Measurements from ENCODE around the gene MTHFS. TPM values are rescaled to one million over a fixed set of nuclear protein-coding genes. Genes with fewer than 3 reads are reported as not detected.

Gene MTHFS
- total RNA-seq, 4 donors from 2014 or later, result 6.9 to 16.9 (median 16.3) TPM

GRCh38 chr15:79846539-79846938 is 50.3 kb downstream of the MTHFS start:
- no peak overlapping the region for H3K27ac ChIP-seq
- no peaks in the 10 kb centered on the region for H3K4me1 ChIP-seq
- DNase-seq (ENCODE audit: low spot score in 2 of 2), result no peak
- no peaks in the 10 kb centered on the region for H3K9me3 ChIP-seq
- TF ChIP-seq EP300 (IDR thresholded peaks at IDR 0.05), result no peak
- no peak for TF ChIP-seq CTCF (IDR thresholded peaks at IDR 0.05)
- TF ChIP-seq POLR2A (IDR thresholded peaks at IDR 0.05), result no peak
- H3K36me3 ChIP-seq, result peaks cover 0 to 35% (median 0%) of the 10 kb centered on the region in 3 donors
- H3K27me3 ChIP-seq, result no peaks in the 10 kb centered on the region
- 89 to 93% methylated on average over 2 of the region's 2 CpGs for WGBS, 2 donors
- H3K4me3 ChIP-seq, result no peak overlapping the region

GRCh38 chr15:79844221-79844620 is 52.6 kb downstream of the MTHFS start:
- Histone ChIP-seq H3K4me3 (no peak overlapping the region), H3K9me3 (no peaks in the 10 kb centered on the region), H3K27me3 (no peaks in the 10 kb centered on the region), H3K36me3 (peaks cover 0 to 37% (median 0%) of the 10 kb centered on the region in 3 donors), H3K4me1 (no peaks in the 10 kb centered on the region), H3K27ac (no peak overlapping the region)
- 74 to 82% methylated on average over 3 of the region's 3 CpGs for WGBS, 2 donors
- no peak for DNase-seq (ENCODE audit: low spot score in 2 of 2)
- TF ChIP-seq CTCF (IDR thresholded peaks at IDR 0.05) (no peak), EP300 (IDR thresholded peaks at IDR 0.05) (no peak), POLR2A (IDR thresholded peaks at IDR 0.05) (no peak)

- Histone ChIP-seq H3K4me1 (no peaks in the 10 kb centered on the region), H3K27me3 (no peaks in the 10 kb centered on the region), H3K36me3 (peaks cover 0 to 24% (median 0%) of the 10 kb centered on the region in 3 donors), H3K4me3 (no peak overlapping the region), H3K27ac (no peak overlapping the region), H3K9me3 (no peaks in the 10 kb centered on the region)
- DNase-seq (ENCODE audit: low spot score in 2 of 2), result no peak
- TF ChIP-seq POLR2A (IDR thresholded peaks at IDR 0.05) (no peak), EP300 (IDR thresholded peaks at IDR 0.05) (no peak), CTCF (IDR thresholded peaks at IDR 0.05) (no peak)
Measured at GRCh38 chr15:79837846-79838245, 59.0 kb downstream of the MTHFS start.

DNA sequence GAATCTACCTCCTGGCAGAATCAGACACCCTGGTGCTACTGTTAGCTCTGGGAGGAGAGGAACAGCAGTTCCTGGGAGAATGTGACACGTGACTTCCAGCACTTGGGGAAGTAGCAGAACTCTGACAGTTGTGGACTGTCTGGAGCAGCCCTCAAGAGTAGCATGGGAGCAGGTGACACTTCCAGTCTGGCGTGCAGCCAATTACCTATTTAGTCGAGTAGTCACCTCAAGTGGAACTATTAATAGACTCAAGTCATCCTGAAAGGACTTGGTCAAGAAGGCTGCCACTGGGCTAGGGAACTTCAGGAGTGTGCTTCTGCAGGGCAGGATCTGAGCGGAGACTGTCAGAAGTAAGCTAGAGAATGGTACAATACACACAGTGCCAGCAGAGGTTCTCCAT is 62.3 kb downstream of the MTHFS start:
- no peaks in the 10 kb centered on the region for H3K4me1 ChIP-seq
- no peaks in the 10 kb centered on the region for H3K9me3 ChIP-seq
- H3K4me3 ChIP-seq, result no peak overlapping the region
- H3K36me3 ChIP-seq, result peaks cover 0 to 29% (median 0%) of the 10 kb centered on the region in 3 donors
- no peaks in the 10 kb centered on the region for H3K27me3 ChIP-seq
- DNase-seq (ENCODE audit: low spot score in 2 of 2), result peak in 1 of 2 donors; percentile 10
- no peak for TF ChIP-seq POLR2A (IDR thresholded peaks at IDR 0.05)
- no peak for TF ChIP-seq EP300 (IDR thresholded peaks at IDR 0.05)
- TF ChIP-seq CTCF (IDR thresholded peaks at IDR 0.05), result no peak
- 75 to 83% methylated on average over 4 of the region's 4 CpGs for WGBS, 2 donors
- H3K27ac ChIP-seq, result no peak overlapping the region

- no peak overlapping the region for H3K27ac ChIP-seq
- 100% methylated on average over 1 of the region's 1 CpG for WGBS, 2 donors
Measured at GRCh38 chr15:79832367-79833120, 64.3 kb downstream of the MTHFS start.

More at GRCh38 chr15:79832367-79833120, 64.3 kb downstream of the MTHFS start:
- Histone ChIP-seq H3K4me3 (no peak overlapping the region), H3K36me3 (peaks cover 0 to 21% (median 0%) of the 10 kb centered on the region in 3 donors), H3K27me3 (no peaks in the 10 kb centered on the region), H3K9me3 (peaks cover 0 to 6% (median 0%) of the 10 kb centered on the region in 4 donors), H3K4me1 (no peaks in the 10 kb centered on the region)
- TF ChIP-seq EP300 (IDR thresholded peaks at IDR 0.05) (no peak), CTCF (IDR thresholded peaks at IDR 0.05) (no peak), POLR2A (IDR thresholded peaks at IDR 0.05) (no peak)
- DNase-seq (ENCODE audit: low spot score in 2 of 2), result no peak
